Adrenal gland (tissue), 5 donors: ENCODE results near the gene DNAH2.

Experiments
- CTCF ChIP-seq, 6 experiments: fragments of 450-650 bp in 4 of 6; fragments of 200-600 bp in 2 of 6; sonication (generic) in 1 of 6; IDR thresholded peaks; 1 replicate in 5 of 6; 2 replicates in 1 of 6; pipeline versions ENCODE4 v1.5.1 to v1.8.0; 2016 to 2021; ENCODE audit warnings: antibody characterized with exemption in 6 of 6, mild to moderate bottlenecking in 2 of 6, moderate library complexity in 1 of 6
- POLR2A ChIP-seq, 2 donors: fragments of 450-650 bp; IDR thresholded peaks; one replicate each; pipeline ENCODE4 v1.6.1; 2017; ENCODE audit warnings: antibody characterized with exemption in 2 of 2, mild to moderate bottlenecking in 2 of 2, moderate library complexity in 1 of 2
- donor health status: DM: no; HTN: no; CAD: no.

GRCh38 chr17:7856811-7857712 is 139.5 kb downstream of the DNAH2 start, which contains the start of gene NAA38:
- TF ChIP-seq CTCF (IDR thresholded peaks at IDR 0.05) (peak in 5 of 6 experiments; percentile 29 to 46 (median 42)), POLR2A (IDR thresholded peaks at IDR 0.05) (peak; percentile 40 to 82)
